GM19193 (cell line): ENCODE data around the gene TRMT61B.

Source experiments
- POLR2A ChIP-seq: IDR thresholded peaks from 4 replicates; pipeline ENCODE4 v1.6.1; 2011; ENCODE audit not compliant: insufficient read depth, insufficient read length; ENCODE audit errors: extremely low read depth

The TRMT61B gene

DNA sequence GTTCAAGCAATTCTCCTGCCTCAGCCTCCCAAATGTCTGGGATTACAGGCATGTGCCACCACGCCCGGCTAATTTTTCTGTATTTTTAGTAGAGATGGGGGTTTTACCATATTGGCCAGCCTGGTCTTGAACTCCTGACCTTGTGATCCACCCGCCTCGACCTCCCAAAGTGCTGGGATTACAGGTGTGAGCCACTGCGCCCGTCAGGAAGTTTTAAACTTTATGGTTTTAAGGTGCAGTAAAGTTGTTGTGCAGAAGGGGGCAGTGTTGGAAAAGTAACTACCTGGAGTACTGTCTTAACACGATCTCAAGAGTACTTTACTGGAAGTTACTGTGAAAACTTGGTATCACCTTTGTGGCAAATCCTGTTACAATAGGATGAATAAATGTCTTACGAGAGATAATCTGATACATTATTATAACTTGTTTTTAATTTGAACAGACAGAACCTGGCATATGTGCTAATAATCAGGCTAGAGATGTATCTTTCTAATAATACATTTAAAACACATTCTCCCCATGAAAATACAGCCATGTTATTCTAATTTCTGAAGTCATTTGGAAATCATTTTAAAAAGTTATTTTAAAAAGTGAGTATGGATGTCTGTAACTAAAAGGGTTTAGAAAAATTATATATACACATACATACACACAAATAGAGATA is 48.7 kb downstream of the TRMT61B start:
- TF ChIP-seq POLR2A: no peak

- no peak for TF ChIP-seq POLR2A
These were observed 52.1 kb downstream of the TRMT61B start for GRCh38 chr2:28818053-28818452.

- TF ChIP-seq POLR2A: no peak
These were observed 59.5 kb downstream of the TRMT61B start, which contains the start of gene SPDYA for GRCh38 chr2:28810384-28811285. Gene SPDYA, plus strand, starts transcription at chr2:28810834. Its CDS starts 5,181 bp downstream, at chr2:28816015.

DNA sequence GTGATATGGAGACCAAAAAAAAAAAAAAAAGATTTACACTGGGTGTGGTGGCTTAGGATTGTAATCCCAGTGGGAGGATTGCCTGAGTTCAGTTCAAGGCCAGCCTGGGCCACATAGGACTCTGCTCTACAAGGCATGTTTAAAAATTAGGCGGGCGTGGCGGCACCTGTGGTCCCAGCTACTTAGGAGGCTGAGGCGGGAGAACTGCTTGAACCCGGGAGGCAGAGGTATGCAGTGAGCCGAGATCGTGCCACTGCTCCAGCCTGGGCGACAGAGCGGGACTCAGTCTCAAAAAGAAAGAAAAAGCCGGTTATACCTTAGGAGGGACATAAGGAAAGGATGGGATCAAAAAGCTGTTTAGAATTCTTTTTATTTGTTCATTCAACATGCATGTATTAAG is 60.2 kb downstream of the TRMT61B start:
- TF ChIP-seq POLR2A: no peak

- no peak for TF ChIP-seq POLR2A
These were observed 67.1 kb downstream of the TRMT61B start for GRCh38 chr2:28802975-28803429.

DNA sequence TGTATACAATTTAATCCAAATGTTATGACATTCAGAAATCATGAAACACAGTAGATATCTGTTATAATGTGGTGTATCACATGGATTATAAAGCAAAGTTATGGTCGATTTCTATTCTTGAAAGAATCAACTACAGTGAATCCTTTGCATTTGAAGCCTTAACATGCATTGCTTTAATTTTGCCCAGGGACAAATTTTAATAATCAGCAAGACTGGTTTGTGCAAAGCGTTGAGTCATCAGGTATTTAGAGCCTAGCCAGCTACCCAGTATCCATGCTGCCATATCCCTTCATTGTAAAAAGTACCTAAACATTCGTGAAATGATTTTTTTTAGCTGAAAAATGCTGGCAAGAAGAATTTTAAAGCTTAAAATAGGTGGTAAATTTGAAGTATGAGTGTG is 68.4 kb downstream of the TRMT61B start:
- TF ChIP-seq POLR2A: no peak
